Panc1 (cell line): ENCODE data around the gene MET. TPM values are rescaled to one million over a fixed set of nuclear protein-coding genes. Genes with fewer than 3 reads are reported as not detected.

Experiments
- ATAC-seq: fragments of 200-7000 bp; cut with Tn5 transposase; 2 replicates; pipeline ENCODE4 v1.9.1; 2020; ENCODE audit warnings: mild to moderate bottlenecking, moderate library complexity
- BruUV-seq: library from RNA; stranded (reverse); fragments of 400-500 nt; replicated peaks from 2 replicates; lab custom pipeline; 2021; lab: Mats Ljungman, UMichigan
- CTCF ChIA-PET: fragments of 300-600 bp; sonication (Branson Sonifier 250); formaldehyde crosslinking; loops from one replicate; lab custom pipeline; 2022; ENCODE audit warnings: antibody characterized with exemption; lab: Charles Lee
- POLR2A ChIA-PET: fragments of 300-600 bp; sonication (Branson Sonifier 250); formaldehyde crosslinking; loops from one replicate; lab custom pipeline; 2022; ENCODE audit warnings: antibody characterized with exemption; lab: Charles Lee
- DNase-seq: peaks from one replicate; pipeline ENCODE4 v3.0.0-alpha.2; 2010; ENCODE audit warnings: low read depth, low spot score
- H3K27ac ChIP-seq: 2 replicates; pipeline ENCODE4 v1.5.1; 2011; ENCODE audit warnings: mild to moderate bottlenecking, low read length, inconsistent platforms
- H3K27me3 ChIP-seq: fragments of 200-500 bp; sonication (Bioruptor generic); 2 replicates; pipeline ENCODE4 v1.6.0; 2014; ENCODE audit warnings: low read length, inconsistent platforms; ENCODE audit not compliant: control insufficient read depth, insufficient read depth
- H3K36me3 ChIP-seq: fragments of 200-500 bp; sonication (Bioruptor generic); 2 replicates; pipeline ENCODE4 v1.5.1; 2014; ENCODE audit warnings: inconsistent platforms, mild to moderate bottlenecking, low read length, moderate library complexity; ENCODE audit not compliant: control insufficient read depth, insufficient read depth
- H3K4me1 ChIP-seq: 2 replicates; pipeline ENCODE4 v1.5.1; 2011; ENCODE audit warnings: inconsistent platforms, mild to moderate bottlenecking, low read length, moderate library complexity; ENCODE audit not compliant: control insufficient read depth, insufficient read depth
- H3K4me3 ChIP-seq, 2 experiments: 2 replicates each; pipeline ENCODE4 v1.5.1; 2011 to 2012; ENCODE audit warnings: low read depth in 2 of 2, low read length in 2 of 2, mild to moderate bottlenecking in 2 of 2, inconsistent platforms in 1 of 2, moderate library complexity in 1 of 2
- H3K9me3 ChIP-seq: fragments of 200-500 bp; sonication (Bioruptor generic); 2 replicates; pipeline ENCODE4 v1.5.1; 2014; ENCODE audit warnings: low read depth, mild to moderate bottlenecking, inconsistent platforms, low read length, moderate library complexity; ENCODE audit not compliant: control insufficient read depth, insufficient read depth
- POLR2AphosphoS5 ChIP-seq: IDR thresholded peaks from 2 replicates; pipeline ENCODE4 v1.6.1; 2012; ENCODE audit warnings: mild to moderate bottlenecking, low read depth, low read length, moderate library complexity
- SIN3A ChIP-seq: IDR thresholded peaks from 2 replicates; pipeline ENCODE4 v1.6.1; 2012; ENCODE audit warnings: low read depth, mild to moderate bottlenecking, low read length, moderate library complexity, borderline replicate concordance; ENCODE audit not compliant: insufficient read depth
- TCF7L2 ChIP-seq: IDR thresholded peaks from 2 replicates; pipeline ENCODE4 v1.6.1; 2011; ENCODE audit warnings: mild to moderate bottlenecking, low read depth, low read length, inconsistent platforms
- in situ Hi-C: cut with HindIII; loops from 2 replicates; pipeline ENCODE4 v1.10.0; 2016; ENCODE audit warnings: low sequenced_read_pairs, low pct_unique_long_range_greater_than_20kb
- intact Hi-C: fragments of 100-400 bp; cut with micrococcal nuclease; formaldehyde crosslinking; loops from one replicate; pipeline ENCODE4 v1.10.0; 2022; ENCODE audit not compliant: unreplicated experiment
- total RNA-seq: library from RNA; stranded (reverse); gene quantifications from one replicate; pipeline ENCODE4 v1.2.1, GENCODE V29; 2021; ENCODE audit not compliant: unreplicated experiment
- TF ChIP-seq, protein P1 (sequence below): fragments of 450-650 bp; IDR thresholded peaks from 2 replicates; pipeline ENCODE4 v1.5.1; 2017; ENCODE audit warnings: mild to moderate bottlenecking
- TF ChIP-seq, protein P2 (sequence below), 2 experiments: IDR thresholded peaks; 2 replicates each; pipeline ENCODE4 v1.6.1; 2011 to 2012; ENCODE audit warnings: low read depth in 2 of 2, control low read depth in 1 of 2, low read length in 1 of 2, mild to moderate bottlenecking in 1 of 2, moderate library complexity in 1 of 2; ENCODE audit not compliant: insufficient read depth in 1 of 2

MET gene
- total RNA-seq, 1 experiment from 2014 or later = 103 TPM

DNA sequence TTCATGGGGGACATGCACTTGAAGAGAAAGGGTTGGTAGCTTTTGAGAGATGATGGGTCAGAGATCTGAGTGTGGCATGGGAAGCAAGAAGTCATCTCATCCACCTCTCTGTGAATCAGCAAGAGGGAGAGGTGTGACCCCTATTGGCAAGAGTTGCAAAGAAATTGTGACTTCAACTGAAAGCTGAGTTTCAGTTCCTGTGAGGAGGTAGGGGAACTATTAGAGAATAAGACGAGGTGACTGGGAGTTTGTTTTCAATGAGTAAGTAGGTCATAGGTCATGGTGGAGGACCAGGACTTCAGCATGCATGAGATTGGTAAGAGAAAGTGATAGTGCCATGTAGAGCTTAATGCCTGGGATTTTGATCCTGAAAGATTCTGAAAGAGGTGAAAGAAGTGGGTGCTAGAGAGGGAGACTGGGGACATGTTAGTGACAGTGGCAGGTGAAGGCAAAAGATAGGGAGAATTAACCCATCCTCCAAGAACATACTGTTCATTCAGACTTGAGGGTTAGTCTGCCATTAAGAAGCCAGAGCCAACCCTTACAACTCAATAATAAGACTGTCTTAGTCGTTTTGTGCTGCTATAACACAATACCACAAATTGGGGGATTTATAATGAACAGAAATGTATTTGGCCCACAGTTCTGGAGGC lies 114.9 kb downstream of the MET start:
- in situ Hi-C loops (no loop called here), intact Hi-C loops (no loop called here)
- ChIA-PET CTCF (interaction anchor here (0.6 kb wide), 1 partner anchor 116 kb away, joined by 3 read pairs; no protein-coding TSS in a partner anchor), POLR2A (no interaction called here)
- Histone ChIP-seq H3K9me3 (no peaks in the 10 kb centered on the region), H3K4me3 (no peak overlapping the region), H3K4me1 (no peaks in the 10 kb centered on the region), H3K27ac (no peak overlapping the region), H3K36me3 (peaks cover 14% of the 10 kb centered on the region), H3K27me3 (no peaks in the 10 kb centered on the region)
- BruUV-seq = no TSS peak
- ATAC-seq (peak; percentile 37), DNase-seq (no peak)
- TF ChIP-seq, protein P1, sequence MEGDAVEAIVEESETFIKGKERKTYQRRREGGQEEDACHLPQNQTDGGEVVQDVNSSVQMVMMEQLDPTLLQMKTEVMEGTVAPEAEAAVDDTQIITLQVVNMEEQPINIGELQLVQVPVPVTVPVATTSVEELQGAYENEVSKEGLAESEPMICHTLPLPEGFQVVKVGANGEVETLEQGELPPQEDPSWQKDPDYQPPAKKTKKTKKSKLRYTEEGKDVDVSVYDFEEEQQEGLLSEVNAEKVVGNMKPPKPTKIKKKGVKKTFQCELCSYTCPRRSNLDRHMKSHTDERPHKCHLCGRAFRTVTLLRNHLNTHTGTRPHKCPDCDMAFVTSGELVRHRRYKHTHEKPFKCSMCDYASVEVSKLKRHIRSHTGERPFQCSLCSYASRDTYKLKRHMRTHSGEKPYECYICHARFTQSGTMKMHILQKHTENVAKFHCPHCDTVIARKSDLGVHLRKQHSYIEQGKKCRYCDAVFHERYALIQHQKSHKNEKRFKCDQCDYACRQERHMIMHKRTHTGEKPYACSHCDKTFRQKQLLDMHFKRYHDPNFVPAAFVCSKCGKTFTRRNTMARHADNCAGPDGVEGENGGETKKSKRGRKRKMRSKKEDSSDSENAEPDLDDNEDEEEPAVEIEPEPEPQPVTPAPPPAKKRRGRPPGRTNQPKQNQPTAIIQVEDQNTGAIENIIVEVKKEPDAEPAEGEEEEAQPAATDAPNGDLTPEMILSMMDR = peak; percentile 42
- no peak for TF ChIP-seq POLR2AphosphoS5

DNA sequence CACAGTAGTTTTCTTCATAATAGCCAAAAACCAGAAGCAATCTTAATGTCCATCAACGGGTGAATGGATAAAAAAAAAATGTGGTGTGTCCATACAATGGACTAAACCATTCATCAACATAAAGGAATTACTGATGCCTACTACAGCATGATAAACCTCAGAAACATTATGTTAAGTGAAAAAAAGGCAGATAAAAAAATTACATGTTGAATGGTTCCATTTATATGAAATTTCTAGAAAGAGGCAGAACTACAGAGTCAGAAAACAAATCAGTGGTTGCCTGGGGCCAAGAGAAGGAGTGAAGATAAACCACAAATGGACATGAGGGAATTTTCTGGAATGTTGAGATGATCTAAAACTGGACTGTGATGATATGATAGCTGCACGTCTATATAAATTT lies 115.9 kb downstream of the MET start:
- Histone ChIP-seq H3K4me1 (no peaks in the 10 kb centered on the region), H3K27me3 (no peaks in the 10 kb centered on the region), H3K4me3 (no peak overlapping the region), H3K36me3 (peaks cover 14% of the 10 kb centered on the region), H3K27ac (no peak overlapping the region), H3K9me3 (no peaks in the 10 kb centered on the region)
- ChIA-PET CTCF (no interaction called here), POLR2A (no interaction called here)
- TF ChIP-seq TCF7L2 = no peak
- TF ChIP-seq, protein P2, sequence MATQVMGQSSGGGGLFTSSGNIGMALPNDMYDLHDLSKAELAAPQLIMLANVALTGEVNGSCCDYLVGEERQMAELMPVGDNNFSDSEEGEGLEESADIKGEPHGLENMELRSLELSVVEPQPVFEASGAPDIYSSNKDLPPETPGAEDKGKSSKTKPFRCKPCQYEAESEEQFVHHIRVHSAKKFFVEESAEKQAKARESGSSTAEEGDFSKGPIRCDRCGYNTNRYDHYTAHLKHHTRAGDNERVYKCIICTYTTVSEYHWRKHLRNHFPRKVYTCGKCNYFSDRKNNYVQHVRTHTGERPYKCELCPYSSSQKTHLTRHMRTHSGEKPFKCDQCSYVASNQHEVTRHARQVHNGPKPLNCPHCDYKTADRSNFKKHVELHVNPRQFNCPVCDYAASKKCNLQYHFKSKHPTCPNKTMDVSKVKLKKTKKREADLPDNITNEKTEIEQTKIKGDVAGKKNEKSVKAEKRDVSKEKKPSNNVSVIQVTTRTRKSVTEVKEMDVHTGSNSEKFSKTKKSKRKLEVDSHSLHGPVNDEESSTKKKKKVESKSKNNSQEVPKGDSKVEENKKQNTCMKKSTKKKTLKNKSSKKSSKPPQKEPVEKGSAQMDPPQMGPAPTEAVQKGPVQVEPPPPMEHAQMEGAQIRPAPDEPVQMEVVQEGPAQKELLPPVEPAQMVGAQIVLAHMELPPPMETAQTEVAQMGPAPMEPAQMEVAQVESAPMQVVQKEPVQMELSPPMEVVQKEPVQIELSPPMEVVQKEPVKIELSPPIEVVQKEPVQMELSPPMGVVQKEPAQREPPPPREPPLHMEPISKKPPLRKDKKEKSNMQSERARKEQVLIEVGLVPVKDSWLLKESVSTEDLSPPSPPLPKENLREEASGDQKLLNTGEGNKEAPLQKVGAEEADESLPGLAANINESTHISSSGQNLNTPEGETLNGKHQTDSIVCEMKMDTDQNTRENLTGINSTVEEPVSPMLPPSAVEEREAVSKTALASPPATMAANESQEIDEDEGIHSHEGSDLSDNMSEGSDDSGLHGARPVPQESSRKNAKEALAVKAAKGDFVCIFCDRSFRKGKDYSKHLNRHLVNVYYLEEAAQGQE (IDR thresholded peaks at IDR 0.05; ENCODE audit: insufficient read depth in 1 of 2, low read depth in 2 of 2, low read length in 1 of 2) = no peak
- TF ChIP-seq SIN3A = no peak
- no peak for TF ChIP-seq POLR2AphosphoS5
- TF ChIP-seq, protein P1 = no peak
- BruUV-seq = no TSS peak
- DNase-seq (no peak), ATAC-seq (no peak)
- intact Hi-C loops (no loop called here), in situ Hi-C loops (no loop called here)
